Mesenchymal stem cell (in vitro differentiated cells and primary cell): ENCODE results near the gene CD300E.
"Not testable (repeated sequence)": the region's sequence is repeated elsewhere in the genome, so short reads cannot be mapped to it uniquely, and the experiment has no call there.

Source experiments
- DNase-seq: peaks from one replicate; pipeline ENCODE4 v3.0.0-alpha.2; 2013
- H2AFZ ChIP-seq: one replicate; pipeline ENCODE4 v1.6.1; 2013; ENCODE audit warnings: low read depth, mild to moderate bottlenecking, control low read depth, inconsistent platforms, low read length, moderate library complexity
- H2AK5ac ChIP-seq: 2 replicates; pipeline ENCODE4 v1.6.1; 2013; ENCODE audit warnings: low read length, moderate library complexity, mild to moderate bottlenecking, inconsistent platforms; ENCODE audit not compliant: severe bottlenecking
- H2BK120ac ChIP-seq: one replicate; pipeline ENCODE4 v1.6.1; 2013; ENCODE audit warnings: low read depth, mild to moderate bottlenecking, inconsistent platforms, low read length, moderate library complexity
- H2BK12ac ChIP-seq, 2 experiments: one replicate each; pipeline ENCODE4 v1.6.1; 2013; ENCODE audit warnings: inconsistent platforms in 2 of 2, low read length in 2 of 2, mild to moderate bottlenecking in 2 of 2, moderate library complexity in 2 of 2, control low read depth in 1 of 2
- H2BK15ac ChIP-seq: one replicate; pipeline ENCODE4 v1.6.1; 2013; ENCODE audit warnings: mild to moderate bottlenecking, low read depth, inconsistent platforms; ENCODE audit not compliant: poor library complexity, severe bottlenecking
- H2BK5ac ChIP-seq: 2 replicates; pipeline ENCODE4 v1.6.1; 2013; ENCODE audit warnings: low read depth, mild to moderate bottlenecking, low read length, control low read depth, inconsistent platforms; ENCODE audit not compliant: poor library complexity, severe bottlenecking
- H3K14ac ChIP-seq, 2 experiments: one replicate each; pipeline ENCODE4 v1.6.1; 2013; ENCODE audit warnings: inconsistent platforms in 2 of 2, low read length in 2 of 2, control low read depth in 1 of 2, mild to moderate bottlenecking in 1 of 2, moderate library complexity in 1 of 2
- H3K18ac ChIP-seq, 2 experiments: one replicate each; pipeline ENCODE4 v1.6.1; 2013; ENCODE audit warnings: inconsistent platforms in 2 of 2, low read length in 2 of 2, control low read depth in 1 of 2, low read depth in 1 of 2, mild to moderate bottlenecking in 1 of 2
- H3K23ac ChIP-seq, 2 experiments: one replicate each; pipeline ENCODE4 v1.6.1; 2013; ENCODE audit warnings: inconsistent platforms in 2 of 2, low read length in 2 of 2, mild to moderate bottlenecking in 2 of 2, moderate library complexity in 2 of 2, control low read depth in 1 of 2
- H3K27ac ChIP-seq: 2 replicates; pipeline ENCODE4 v1.5.1; 2013; ENCODE audit warnings: mild to moderate bottlenecking, moderate library complexity, low read length, control low read depth, inconsistent platforms; ENCODE audit not compliant: poor library complexity, severe bottlenecking
- H3K27me3 ChIP-seq, 2 experiments: 2 replicates each; pipeline versions ENCODE4 v1.6.1 to v1.7.0; 2013; ENCODE audit warnings: low read length in 2 of 2, mild to moderate bottlenecking in 2 of 2, moderate library complexity in 2 of 2, control low read depth in 1 of 2, inconsistent platforms in 1 of 2; ENCODE audit not compliant: control insufficient read depth in 1 of 2, insufficient read depth in 1 of 2
- H3K36me3 ChIP-seq, 2 experiments: 2 replicates each; pipeline versions ENCODE4 v1.6.1 to v1.7.0; 2013; ENCODE audit warnings: low read length in 2 of 2, control low read depth in 1 of 2, inconsistent platforms in 1 of 2, low read depth in 1 of 2, mild to moderate bottlenecking in 1 of 2; ENCODE audit not compliant: insufficient read depth in 2 of 2, control insufficient read depth in 1 of 2
- H3K4ac ChIP-seq, 2 experiments: one replicate each; pipeline ENCODE4 v1.6.1; 2013; ENCODE audit warnings: inconsistent platforms in 2 of 2, low read length in 2 of 2, mild to moderate bottlenecking in 2 of 2, moderate library complexity in 2 of 2, control low read depth in 1 of 2, low read depth in 1 of 2
- H3K4me1 ChIP-seq: 2 replicates; pipeline ENCODE4 v1.6.1; 2013; ENCODE audit warnings: low read depth, low read length, control low read depth; ENCODE audit not compliant: control insufficient read depth, insufficient read depth
- H3K4me2 ChIP-seq: 2 replicates; pipeline ENCODE4 v1.6.1; 2013; ENCODE audit warnings: low read length, mild to moderate bottlenecking, inconsistent platforms; ENCODE audit not compliant: poor library complexity, severe bottlenecking
- H3K4me3 ChIP-seq, 2 experiments: 2 replicates each; pipeline versions ENCODE4 v1.5.1 to v1.7.0; 2013; ENCODE audit warnings: low read length in 2 of 2, mild to moderate bottlenecking in 2 of 2, control low read depth in 1 of 2, low read depth in 1 of 2; ENCODE audit not compliant: insufficient read depth in 1 of 2
- H3K79me1 ChIP-seq: replicated peaks from 2 replicates; pipeline ENCODE4 v1.6.1; 2013; ENCODE audit warnings: mild to moderate bottlenecking, control low read depth, low read length, inconsistent platforms; ENCODE audit not compliant: poor library complexity, severe bottlenecking
- H3K9ac ChIP-seq: 2 replicates; pipeline ENCODE4 v1.7.0; 2013; ENCODE audit warnings: mild to moderate bottlenecking, low read length, moderate library complexity
- H3K9me3 ChIP-seq: 2 replicates; pipeline ENCODE4 v1.7.0; 2013; ENCODE audit warnings: mild to moderate bottlenecking, low read length; ENCODE audit not compliant: control insufficient read depth
- H4K8ac ChIP-seq: one replicate; pipeline ENCODE4 v1.6.1; 2013; ENCODE audit warnings: inconsistent platforms, mild to moderate bottlenecking, low read length, moderate library complexity
- H4K91ac ChIP-seq: one replicate; pipeline ENCODE4 v1.6.1; 2013; ENCODE audit warnings: mild to moderate bottlenecking, low read length, inconsistent platforms
- WGBS: methylation state at CpG from one replicate; pipeline ENCODE4 v1.1.7; 2013; ENCODE audit warnings: mixed read lengths; 5-methylcytosine and 5-hydroxymethylcytosine counted together

Gene CD300E

DNA sequence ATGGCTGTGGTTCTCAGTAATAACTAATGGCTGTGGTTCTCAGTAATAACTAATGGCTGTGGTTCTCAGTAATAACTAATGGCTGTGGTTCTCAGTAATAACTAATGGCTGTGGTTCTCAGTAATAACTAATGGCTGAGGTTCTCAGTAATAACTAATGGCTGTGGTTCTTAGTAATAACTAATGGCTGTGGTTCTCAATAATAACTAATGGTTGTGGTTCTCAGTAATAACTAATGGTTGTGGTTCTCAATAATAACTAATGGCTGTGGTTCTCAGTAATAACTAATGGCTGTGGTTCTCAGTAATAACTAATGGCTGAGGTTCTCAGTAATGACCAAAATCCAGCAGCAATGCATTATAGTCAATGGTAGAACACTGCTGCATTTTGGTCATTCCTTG is 49.9 kb downstream of the CD300E start:
- H3K4me3 ChIP-seq, H3K36me3 ChIP-seq, H3K23ac ChIP-seq, H3K27ac ChIP-seq, H4K91ac ChIP-seq, H4K8ac ChIP-seq, H3K9ac ChIP-seq, H3K14ac ChIP-seq, H3K79me1 ChIP-seq, H3K4me2 ChIP-seq, H3K18ac ChIP-seq, H2BK12ac ChIP-seq, H2BK5ac ChIP-seq, H2AK5ac ChIP-seq, H2AFZ ChIP-seq, H2BK15ac ChIP-seq, H2BK120ac ChIP-seq, H3K4ac ChIP-seq, DNase-seq, H3K9me3 ChIP-seq: not testable (repeated sequence)
- H3K4me1 ChIP-seq = peaks cover 16% of the 10 kb centered on the region
- peaks cover 21 to 64% of the 10 kb centered on the region in 2 experiments for H3K27me3 ChIP-seq

DNA sequence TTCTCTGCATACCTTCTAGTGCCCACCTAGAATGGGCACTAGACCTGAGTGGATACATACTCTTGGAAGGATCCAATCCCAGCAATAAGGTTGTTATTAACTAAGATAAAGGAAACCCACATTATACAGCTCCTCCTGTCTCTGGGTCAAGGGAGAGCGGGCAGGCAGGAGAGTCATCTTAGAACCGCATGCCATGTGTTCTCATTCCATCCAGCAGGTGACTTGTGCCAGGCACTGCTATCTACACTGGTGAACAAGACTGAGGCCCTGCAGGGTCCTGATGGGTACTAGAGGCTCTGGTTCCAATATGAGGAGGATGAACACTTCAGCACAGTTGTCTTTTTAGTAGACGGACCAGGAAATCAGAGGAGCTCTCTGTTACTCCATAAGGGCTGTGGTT is 50.4 kb downstream of the CD300E start:
- H2AK5ac ChIP-seq = no peak overlapping the region
- no peak overlapping the region for H3K27ac ChIP-seq
- no peak overlapping the region for H3K4me2 ChIP-seq
- peaks cover 19% of the 10 kb centered on the region for H3K4me1 ChIP-seq
- H3K9ac ChIP-seq = no peak overlapping the region
- H2BK12ac ChIP-seq = no peak overlapping the region
- 95% methylated on average over 3 of the region's 3 CpGs for WGBS
- peaks cover 21 to 62% of the 10 kb centered on the region in 2 experiments for H3K27me3 ChIP-seq
- no peak overlapping the region for H4K8ac ChIP-seq
- H3K18ac ChIP-seq = no peak overlapping the region
- H3K4ac ChIP-seq = no peak overlapping the region
- H2AFZ ChIP-seq = no peak overlapping the region
- H3K9me3 ChIP-seq = peaks cover 9% of the 10 kb centered on the region
- no peak overlapping the region for H3K4me3 ChIP-seq
- H3K14ac ChIP-seq = no peak overlapping the region
- no peaks in the 10 kb centered on the region for H3K79me1 ChIP-seq
- H4K91ac ChIP-seq = no peak overlapping the region
- no peak overlapping the region for H2BK5ac ChIP-seq
- H3K23ac ChIP-seq = no peak overlapping the region
- DNase-seq = no peak
- H2BK120ac ChIP-seq = no peak overlapping the region
- H3K36me3 ChIP-seq = no peaks in the 10 kb centered on the region
- H2BK15ac ChIP-seq = no peak overlapping the region

DNA sequence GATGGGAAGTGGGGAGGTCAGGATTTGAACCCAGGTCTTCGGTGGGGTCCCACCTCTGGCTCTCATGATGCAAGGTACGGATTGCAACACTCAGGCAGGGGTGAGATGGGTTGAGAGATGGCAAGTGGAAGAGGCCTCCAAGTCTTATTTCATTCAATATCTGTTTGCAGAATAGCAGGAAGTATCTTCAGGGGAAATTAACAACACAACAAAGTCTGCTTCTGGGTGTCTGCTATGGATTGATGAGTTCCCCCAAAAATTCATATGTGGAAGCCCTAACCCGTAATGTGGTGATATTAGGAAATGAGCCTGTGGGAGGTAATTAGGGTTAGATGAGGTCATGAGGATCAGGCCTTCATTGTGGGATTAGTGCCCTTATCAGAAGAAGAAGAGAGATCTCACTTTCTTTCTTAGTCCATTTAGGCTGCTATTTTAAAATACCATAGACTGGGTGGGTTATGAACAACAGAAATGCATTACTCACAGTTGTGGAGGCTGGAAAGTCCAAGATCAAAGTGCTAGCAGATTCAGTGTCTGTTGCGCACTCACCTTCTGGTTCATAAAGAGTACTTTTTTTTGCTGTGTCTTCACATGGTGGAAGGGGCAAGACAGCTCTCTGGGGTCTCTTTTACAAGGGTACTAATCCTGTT is 51.8 kb downstream of the CD300E start:
- no peak overlapping the region for H3K4me2 ChIP-seq
- H2BK12ac ChIP-seq = no peak overlapping the region
- no peak overlapping the region for H3K27ac ChIP-seq
- H3K4me3 ChIP-seq = no peak overlapping the region
- H3K79me1 ChIP-seq = no peaks in the 10 kb centered on the region
- H3K36me3 ChIP-seq = no peaks in the 10 kb centered on the region
- H3K4me1 ChIP-seq = peaks cover 22% of the 10 kb centered on the region
- H2BK5ac ChIP-seq = no peak overlapping the region
- no peak for DNase-seq
- H3K18ac ChIP-seq = no peak overlapping the region
- no peak overlapping the region for H4K91ac ChIP-seq
- H3K4ac ChIP-seq = no peak overlapping the region
- H3K9ac ChIP-seq = no peak overlapping the region
- peaks cover 28 to 67% of the 10 kb centered on the region in 2 experiments for H3K27me3 ChIP-seq
- no peak overlapping the region for H2BK15ac ChIP-seq
- peaks cover 9% of the 10 kb centered on the region for H3K9me3 ChIP-seq
- H3K23ac ChIP-seq = no peak overlapping the region
- H3K14ac ChIP-seq = no peak overlapping the region
- no peak overlapping the region for H4K8ac ChIP-seq
- WGBS = 63% methylated on average over 4 of the region's 4 CpGs
- no peak overlapping the region for H2AFZ ChIP-seq
- H2BK120ac ChIP-seq = no peak overlapping the region
- H2AK5ac ChIP-seq = no peak overlapping the region

DNA sequence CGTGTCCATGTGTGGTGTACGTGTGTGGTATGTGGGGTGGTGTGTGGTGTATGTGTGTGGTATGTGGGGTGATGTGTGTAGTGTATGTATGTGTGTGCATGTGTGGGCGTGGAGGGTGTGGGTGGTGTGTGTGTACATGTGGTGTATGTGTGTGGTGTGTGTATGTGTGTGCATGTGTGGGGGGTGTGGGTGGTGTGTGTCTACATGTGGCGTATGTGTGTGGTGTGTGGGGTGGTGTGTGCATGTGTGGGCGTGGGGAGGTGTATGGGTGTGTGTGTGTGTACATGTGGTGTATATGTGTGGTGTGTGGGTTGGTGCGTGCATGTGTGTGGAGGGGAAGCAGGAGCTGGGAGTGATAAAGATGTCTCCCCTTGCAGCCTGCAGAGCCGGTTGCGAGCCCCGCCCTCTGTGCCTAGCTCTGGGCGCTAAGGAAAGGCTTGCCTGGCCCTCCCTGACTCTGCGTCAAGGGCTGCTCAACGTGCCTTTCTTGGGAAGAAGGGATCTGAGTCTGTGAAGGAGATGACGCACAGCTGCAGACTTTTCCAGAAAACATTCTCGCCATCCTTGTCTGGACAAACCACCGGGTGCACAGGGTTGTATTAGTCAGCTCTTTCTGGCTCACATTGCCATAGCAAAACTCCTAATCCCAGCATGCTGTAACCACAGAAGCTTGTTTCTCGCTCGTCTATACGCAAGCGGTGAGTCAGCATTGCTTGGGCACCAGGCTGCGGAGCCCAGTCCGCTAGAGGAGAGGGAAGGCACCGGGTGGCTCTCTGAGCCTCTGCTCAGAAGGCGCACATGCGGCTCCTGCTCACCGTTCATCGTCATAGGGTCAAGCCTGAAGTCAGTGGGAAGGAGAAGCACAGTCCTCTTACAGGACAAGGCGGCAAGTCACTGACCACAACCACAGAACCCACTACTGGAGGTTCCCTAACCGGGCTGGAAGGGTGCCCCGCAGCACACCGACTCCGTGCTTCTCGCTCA is 54.2 kb downstream of the CD300E start:
- Histone ChIP-seq H2BK15ac (no peak overlapping the region), H3K27me3 (peaks cover 32 to 65% of the 10 kb centered on the region in 2 experiments), H3K27ac (peak overlapping the region; percentile 57)

More for the DNA sequence above, 54.2 kb downstream of the CD300E start:
- no peak overlapping the region for H2BK5ac ChIP-seq
- H3K4ac ChIP-seq = no peak overlapping the region
- DNase-seq = peak; percentile 81
- H2BK12ac ChIP-seq = no peak overlapping the region
- no peaks in the 10 kb centered on the region for H3K36me3 ChIP-seq
- H3K9ac ChIP-seq = no peak overlapping the region
- H4K8ac ChIP-seq = no peak overlapping the region
- peaks cover 22% of the 10 kb centered on the region for H3K4me1 ChIP-seq
- no peak overlapping the region for H3K18ac ChIP-seq
- H3K4me3 ChIP-seq = peak overlapping the region in 1 of 2 experiments; percentile 11
- no peak overlapping the region for H4K91ac ChIP-seq
- 68% methylated on average over 29 of the region's 32 CpGs for WGBS
- H2BK120ac ChIP-seq = no peak overlapping the region
- no peak overlapping the region for H2AFZ ChIP-seq
- peak overlapping the region; percentile 6 for H3K4me2 ChIP-seq
- peak overlapping the region in 1 of 2 experiments; percentile 28 for H3K14ac ChIP-seq
- no peak overlapping the region for H2AK5ac ChIP-seq
- no peaks in the 10 kb centered on the region for H3K79me1 ChIP-seq
- no peak overlapping the region for H3K23ac ChIP-seq
- H3K9me3 ChIP-seq = peaks cover 9% of the 10 kb centered on the region
